K562 (cell line): ENCODE data around the gene JPH4.

Experiments
- PHF21A ChIP-seq: fragments of 450-650 bp; IDR thresholded peaks from 2 replicates; pipeline ENCODE4 v1.6.1; 2017; ENCODE audit warnings: low read depth, borderline replicate concordance
- ZNF592 ChIP-seq: fragments of 450-650 bp; IDR thresholded peaks from 2 replicates; pipeline ENCODE4 v1.6.1; 2017; ENCODE audit warnings: antibody characterized with exemption, mild to moderate bottlenecking
- TF ChIP-seq, protein P1 (sequence below): fragments of 250-450 bp; sonication (Bioruptor Pico); IDR thresholded peaks from 2 replicates; pipeline ENCODE4 v1.8.0; 2021; ENCODE audit warnings: moderate library complexity, mild to moderate bottlenecking, inconsistent platforms

DNA sequence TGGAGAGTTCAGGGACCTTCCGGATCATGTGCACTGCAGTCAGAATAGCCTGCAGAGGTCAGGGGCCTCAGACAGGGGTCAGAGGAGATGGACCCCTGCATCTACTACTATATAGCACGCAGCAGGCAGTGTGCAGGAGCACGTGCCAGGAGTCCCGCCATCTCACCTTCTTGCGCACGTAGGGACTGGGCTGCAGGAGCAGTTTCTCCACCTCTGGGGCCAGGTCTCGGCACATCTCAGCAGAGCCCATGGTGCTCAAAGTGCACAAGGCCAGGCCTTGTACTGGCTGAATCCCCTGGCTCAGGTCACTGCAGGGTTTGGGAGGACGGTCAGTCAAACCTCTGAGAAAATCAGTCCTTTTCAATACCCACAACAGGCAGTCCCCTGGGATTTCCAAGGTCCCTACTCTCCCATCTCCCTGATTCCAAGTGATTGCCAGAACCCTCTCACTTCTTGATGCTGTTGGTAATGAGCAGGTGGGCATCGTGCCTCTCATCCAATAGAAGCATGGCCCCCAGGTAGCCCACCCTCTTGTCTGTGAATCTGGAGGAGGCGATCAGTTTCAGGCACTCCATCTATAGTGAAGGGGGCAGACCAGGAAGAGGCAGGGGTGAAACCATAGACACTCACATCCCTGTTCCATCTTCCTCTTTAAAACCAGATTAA, 12.3 kb downstream of the JPH4 start:
- TF ChIP-seq, protein P1, sequence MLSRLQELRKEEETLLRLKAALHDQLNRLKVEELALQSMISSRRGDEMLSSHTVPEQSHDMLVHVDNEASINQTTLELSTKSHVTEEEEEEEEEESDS (CRISPR knock-in tag) = no peak
- TF ChIP-seq PHF21A = no peak
- TF ChIP-seq ZNF592 = no peak
